IMR-90 (cell line): ENCODE measurements around the gene ZDHHC8. TPM values are rescaled to one million over a fixed set of nuclear protein-coding genes. Genes with fewer than 3 reads are reported as not detected.

Source experiments
- ATAC-seq: fragments of 200-7000 bp; cut with Tn5 transposase; 2 replicates; pipeline ENCODE4 v1.9.1; 2020; ENCODE audit warnings: low read depth, mild to moderate bottlenecking, moderate library complexity
- BruUV-seq: library from RNA; stranded (reverse); fragments of 400-500 nt; replicated peaks from 2 replicates; lab custom pipeline; 2021; lab: Mats Ljungman, UMichigan
- CTCF ChIA-PET: fragments of 300-600 bp; formaldehyde crosslinking; extraction: SDS; loops from one replicate; lab custom pipeline; 2021; ENCODE audit warnings: antibody characterized with exemption; lab: Yijun Ruan, JAX
- POLR2A ChIA-PET: fragments of 300-600 bp; sonication (Branson Sonifier 250); formaldehyde crosslinking; loops from one replicate; lab custom pipeline; 2022; ENCODE audit warnings: antibody characterized with exemption; ENCODE audit not compliant: unreplicated experiment; lab: Charles Lee
- DNase-seq: peaks from one replicate; pipeline ENCODE4 v3.0.0; 2013
- H2AFZ ChIP-seq: replicated peaks from 2 replicates; pipeline ENCODE3; 2013; ENCODE audit warnings: low read length, mild to moderate bottlenecking; ENCODE audit not compliant: poor library complexity
- H2AK5ac ChIP-seq: 2 replicates; pipeline ENCODE4 v1.6.1; 2013; ENCODE audit warnings: low read depth, low read length, inconsistent platforms
- H2AK9ac ChIP-seq: replicated peaks from 2 replicates; pipeline ENCODE3; 2013; ENCODE audit warnings: mild to moderate bottlenecking, low read depth, low read length, moderate library complexity; ENCODE audit not compliant: poor library complexity
- H2BK120ac ChIP-seq: 2 replicates; pipeline ENCODE4 v1.6.1; 2013; ENCODE audit warnings: low read depth, low read length, inconsistent platforms
- H2BK15ac ChIP-seq: 3 replicates; pipeline ENCODE4 v1.6.1; 2013; ENCODE audit warnings: low read depth, low read length, inconsistent platforms
- H2BK20ac ChIP-seq: 2 replicates; pipeline ENCODE4 v1.6.1; 2013; ENCODE audit warnings: low read depth, mild to moderate bottlenecking, inconsistent platforms, low read length, moderate library complexity
- H2BK5ac ChIP-seq: 2 replicates; pipeline ENCODE4 v1.6.1; 2013; ENCODE audit warnings: mild to moderate bottlenecking, low read depth, low read length, inconsistent platforms; ENCODE audit not compliant: poor library complexity, severe bottlenecking
- H3K14ac ChIP-seq: replicated peaks from 2 replicates; pipeline ENCODE4 v1.6.1; 2013; ENCODE audit warnings: low read depth, low read length, inconsistent platforms
- H3K18ac ChIP-seq: 2 replicates; pipeline ENCODE4 v1.6.1; 2013; ENCODE audit warnings: low read depth, low read length, control low read depth
- H3K23ac ChIP-seq: 2 replicates; pipeline ENCODE4 v1.6.1; 2013; ENCODE audit warnings: low read depth, low read length, inconsistent platforms
- H3K27ac ChIP-seq: 2 replicates; pipeline ENCODE4 v1.5.1; 2013; ENCODE audit warnings: mild to moderate bottlenecking, control low read depth, low read length; ENCODE audit not compliant: insufficient read depth
- H3K27me3 ChIP-seq: 2 replicates; pipeline ENCODE4 v1.6.1; 2013; ENCODE audit warnings: low read length; ENCODE audit not compliant: control insufficient read depth, insufficient read depth
- H3K36me3 ChIP-seq: 2 replicates; pipeline ENCODE4 v1.6.1; 2013; ENCODE audit warnings: low read length, mixed read lengths; ENCODE audit not compliant: control insufficient read depth, insufficient read depth
- H3K4ac ChIP-seq: 2 replicates; pipeline ENCODE4 v1.6.1; 2013; ENCODE audit warnings: low read depth, low read length, inconsistent platforms
- H3K4me1 ChIP-seq: 2 replicates; pipeline ENCODE4 v1.6.1; 2013; ENCODE audit warnings: low read length, mixed read lengths; ENCODE audit not compliant: control insufficient read depth, insufficient read depth
- H3K4me2 ChIP-seq: 2 replicates; pipeline ENCODE4 v1.6.1; 2013; ENCODE audit warnings: low read depth, mild to moderate bottlenecking, control low read depth, low read length, moderate library complexity
- H3K4me3 ChIP-seq: 2 replicates; pipeline ENCODE4 v1.5.1; 2013; ENCODE audit warnings: low read depth, mild to moderate bottlenecking, control low read depth, low read length, moderate library complexity; ENCODE audit not compliant: insufficient read depth
- H3K56ac ChIP-seq: 2 replicates; pipeline ENCODE4 v1.6.1; 2013; ENCODE audit warnings: low read length, inconsistent platforms; ENCODE audit not compliant: insufficient read depth; ENCODE audit errors: extremely low read depth
- H3K79me1 ChIP-seq, 2 experiments: 2 replicates each; pipeline ENCODE4 v1.6.1; 2013; ENCODE audit warnings: low read length in 2 of 2, inconsistent platforms in 1 of 2, low read depth in 1 of 2
- H3K9ac ChIP-seq: 2 replicates; pipeline ENCODE4 v1.6.1; 2013; ENCODE audit warnings: low read depth, low read length, control low read depth
- H3K9me1 ChIP-seq: 2 replicates; pipeline ENCODE4 v1.6.1; 2013; ENCODE audit warnings: low read length, inconsistent platforms; ENCODE audit not compliant: insufficient read depth
- H3K9me3 ChIP-seq: 2 replicates; pipeline ENCODE4 v1.6.1; 2013; ENCODE audit warnings: low read length; ENCODE audit not compliant: control insufficient read depth, insufficient read depth
- H4K20me1 ChIP-seq: 2 replicates; pipeline ENCODE4 v1.6.1; 2013; ENCODE audit warnings: low read length, inconsistent platforms; ENCODE audit not compliant: insufficient read depth
- H4K5ac ChIP-seq: 2 replicates; pipeline ENCODE4 v1.6.1; 2013; ENCODE audit warnings: mild to moderate bottlenecking, low read depth, low read length, control low read depth
- H4K8ac ChIP-seq, 2 experiments: 2 replicates each; pipeline ENCODE4 v1.6.1; 2013; ENCODE audit warnings: low read depth in 2 of 2, low read length in 2 of 2, control low read depth in 1 of 2, inconsistent platforms in 1 of 2
- H4K91ac ChIP-seq: 2 replicates; pipeline ENCODE4 v1.6.1; 2013; ENCODE audit warnings: low read depth, low read length, inconsistent platforms; ENCODE audit not compliant: insufficient read depth
- BHLHE40 ChIP-seq: fragments of 150-350 bp; IDR thresholded peaks from 2 replicates; pipeline ENCODE4 v1.6.1; 2016; ENCODE audit warnings: mild to moderate bottlenecking, low read depth, low read length
- CEBPB ChIP-seq: IDR thresholded peaks from 2 replicates; pipeline ENCODE4 v1.6.1; 2012; ENCODE audit warnings: low read depth, low read length, improper control_type of control experiment
- CHD1 ChIP-seq: IDR thresholded peaks from 2 replicates; pipeline ENCODE4 v1.6.1; 2012; ENCODE audit warnings: low read depth, low read length, improper control_type of control experiment
- FOS ChIP-seq: fragments of 150-350 bp; IDR thresholded peaks from 2 replicates; pipeline ENCODE4 v1.6.1; 2016; ENCODE audit warnings: low read depth, low read length
- MAFK ChIP-seq: IDR thresholded peaks from 2 replicates; pipeline ENCODE4 v1.6.1; 2012; ENCODE audit warnings: low read depth, low read length, improper control_type of control experiment
- MAZ ChIP-seq: IDR thresholded peaks from 2 replicates; pipeline ENCODE4 v1.6.1; 2012; ENCODE audit warnings: low read depth, mild to moderate bottlenecking, low read length, improper control_type of control experiment, moderate library complexity, borderline replicate concordance
- MXI1 ChIP-seq: IDR thresholded peaks from 2 replicates; pipeline ENCODE4 v1.6.1; 2012; ENCODE audit warnings: low read depth, mild to moderate bottlenecking, low read length, moderate library complexity, borderline replicate concordance
- NFE2L2 ChIP-seq: fragments of 150-350 bp; IDR thresholded peaks from 2 replicates; pipeline ENCODE4 v1.6.1; 2016; ENCODE audit warnings: low read depth, mild to moderate bottlenecking, low read length
- POLR2A ChIP-seq: IDR thresholded peaks from 2 replicates; pipeline ENCODE4 v1.6.1; 2012; ENCODE audit warnings: mild to moderate bottlenecking, low read depth, low read length
- RAD21 ChIP-seq: IDR thresholded peaks from 2 replicates; pipeline ENCODE4 v1.6.1; 2012; ENCODE audit warnings: low read length, improper control_type of control experiment
- RCOR1 ChIP-seq: IDR thresholded peaks from 2 replicates; pipeline ENCODE4 v1.6.1; 2012; ENCODE audit warnings: mild to moderate bottlenecking, low read length, improper control_type of control experiment; ENCODE audit not compliant: insufficient replicate concordance
- RFX5 ChIP-seq: IDR thresholded peaks from 2 replicates; pipeline ENCODE4 v1.8.0; 2012; ENCODE audit warnings: low read depth, mild to moderate bottlenecking, low read length, moderate library complexity
- SMC3 ChIP-seq: fragments of 150-350 bp; IDR thresholded peaks from 2 replicates; pipeline ENCODE4 v1.6.1; 2016; ENCODE audit warnings: low read depth, mild to moderate bottlenecking, antibody characterized with exemption, low read length, moderate library complexity
- WGBS, 2 experiments: methylation state at CpG; one replicate each; pipeline versions ENCODE4 v1.1.5 to v1.1.7; 2013; ENCODE audit warnings: missing lambda C conversion rate in 2 of 2; ENCODE audit not compliant: insufficient read length in 1 of 2; ENCODE audit errors: extremely low coverage in 2 of 2; 5-methylcytosine and 5-hydroxymethylcytosine counted together
- dilution Hi-C: fragments of 300-500 bp; cut with HindIII; formaldehyde crosslinking; loops from one replicate; pipeline ENCODE4 v1.14.3; 2018; ENCODE audit warnings: low sequenced_read_pairs; ENCODE audit not compliant: unreplicated experiment
- in situ Hi-C: fragments of 300-500 bp; cut with MboI; formaldehyde crosslinking; loops from 3 replicates; pipeline ENCODE4 v1.14.3; 2019; ENCODE audit warnings: low sequenced_read_pairs, inconsistent platforms, mixed read lengths
- intact Hi-C: fragments of 100-400 bp; cut with micrococcal nuclease; formaldehyde crosslinking; loops from 2 replicates; pipeline ENCODE4 v1.10.0; 2022
- polyA plus RNA-seq, 3 experiments: library from polyadenylated mRNA; depleted of rRNA; stranded (reverse); fragments of >200 nt; gene quantifications; 2 replicates each; pipeline ENCODE4 v1.2.3, GENCODE V29; 2012; ENCODE audit warnings: low replicate concordance in 1 of 3
- total RNA-seq: library from RNA; depleted of rRNA; stranded (reverse); fragments of >200 nt; gene quantifications from 2 replicates; pipeline ENCODE4 v1.2.3, GENCODE V29; 2012
- TF ChIP-seq, protein P1 (sequence below): fragments of 150-350 bp; IDR thresholded peaks from 2 replicates; pipeline ENCODE4 v1.6.1; 2017; ENCODE audit warnings: mild to moderate bottlenecking, antibody characterized with exemption, low read length, low read depth
- TF ChIP-seq, protein P2 (sequence below): fragments of 150-350 bp; IDR thresholded peaks from 2 replicates; pipeline ENCODE4 v1.6.1; 2016; ENCODE audit warnings: low read depth, mild to moderate bottlenecking, low read length, moderate library complexity, borderline replicate concordance
- TF ChIP-seq, protein P3 (sequence below): conservative IDR thresholded peaks from 2 replicates; pipeline ENCODE4 v1.5.1; 2012; ENCODE audit warnings: mild to moderate bottlenecking, low read depth, low read length, improper control_type of control experiment

The ZDHHC8 gene
- total and polyA plus RNA-seq, 2 of the 4 experiments (the other 2 are of a cell fraction) = 2.5 to 72.6 TPM

DNA sequence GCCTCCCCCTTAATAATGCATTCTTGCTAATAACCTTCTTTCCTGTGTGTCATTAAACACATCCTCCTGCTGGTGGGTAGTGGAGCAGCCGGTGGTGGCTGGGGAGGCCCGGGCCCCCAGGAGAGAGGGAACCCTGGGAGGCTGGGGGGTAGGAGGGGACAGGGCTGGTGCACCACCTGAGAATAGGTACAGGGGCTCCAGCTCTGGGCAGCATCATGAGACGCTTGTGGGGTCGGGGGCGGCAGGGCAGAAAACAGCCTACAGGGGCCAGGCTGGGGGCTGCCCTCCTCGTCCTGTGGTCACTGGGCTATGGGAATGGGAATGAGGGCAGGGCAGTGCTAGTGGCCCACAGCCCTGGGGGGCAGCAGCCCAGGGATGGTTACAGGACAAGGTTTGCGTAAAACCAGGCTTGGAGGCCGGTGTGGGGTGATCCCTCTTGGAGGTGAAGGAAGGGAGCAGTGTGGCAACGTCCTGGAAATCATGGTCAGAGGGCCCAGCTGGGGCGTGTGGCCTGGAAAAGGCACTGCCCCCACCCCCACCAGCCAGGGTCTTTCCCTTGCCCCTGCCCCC lies 37.7 kb downstream of the ZDHHC8 start:
- Histone ChIP-seq H3K9me3 (no peaks in the 10 kb centered on the region), H2AK9ac (no peak overlapping the region), H2AFZ (no peak overlapping the region), H3K18ac (no peak overlapping the region), H2BK20ac (no peak overlapping the region), H4K20me1 (no peaks in the 10 kb centered on the region), H3K27ac (no peak overlapping the region), H2AK5ac (no peak overlapping the region), H3K56ac (no peak overlapping the region), H3K4me1 (no peaks in the 10 kb centered on the region), H3K79me1 (no peaks in the 10 kb centered on the region), H4K5ac (no peak overlapping the region), H3K4ac (no peak overlapping the region), H4K8ac (no peak overlapping the region), H2BK5ac (no peak overlapping the region), H3K9ac (no peak overlapping the region), H3K4me2 (no peak overlapping the region), H2BK120ac (no peak overlapping the region), H3K4me3 (no peak overlapping the region), H3K9me1 (no peaks in the 10 kb centered on the region), H4K91ac (no peak overlapping the region), H3K23ac (no peak overlapping the region), H2BK15ac (no peak overlapping the region), H3K14ac (no peak overlapping the region), H3K27me3 (peaks cover 26% of the 10 kb centered on the region), H3K36me3 (no peaks in the 10 kb centered on the region)
- dilution Hi-C loops = no loop called here
- ChIA-PET POLR2A (no interaction called here), CTCF (no interaction called here)
- DNase-seq = no peak
- in situ Hi-C loops = no loop called here
- no peak for TF ChIP-seq FOS
- TF ChIP-seq MAZ = no peak
- TF ChIP-seq MXI1 = no peak
- TF ChIP-seq BHLHE40 = no peak
- TF ChIP-seq NFE2L2 = no peak
- TF ChIP-seq, protein P1, sequence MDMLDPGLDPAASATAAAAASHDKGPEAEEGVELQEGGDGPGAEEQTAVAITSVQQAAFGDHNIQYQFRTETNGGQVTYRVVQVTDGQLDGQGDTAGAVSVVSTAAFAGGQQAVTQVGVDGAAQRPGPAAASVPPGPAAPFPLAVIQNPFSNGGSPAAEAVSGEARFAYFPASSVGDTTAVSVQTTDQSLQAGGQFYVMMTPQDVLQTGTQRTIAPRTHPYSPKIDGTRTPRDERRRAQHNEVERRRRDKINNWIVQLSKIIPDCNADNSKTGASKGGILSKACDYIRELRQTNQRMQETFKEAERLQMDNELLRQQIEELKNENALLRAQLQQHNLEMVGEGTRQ = no peak
- no peak for TF ChIP-seq RAD21
- TF ChIP-seq CEBPB = no peak
- TF ChIP-seq, protein P2, sequence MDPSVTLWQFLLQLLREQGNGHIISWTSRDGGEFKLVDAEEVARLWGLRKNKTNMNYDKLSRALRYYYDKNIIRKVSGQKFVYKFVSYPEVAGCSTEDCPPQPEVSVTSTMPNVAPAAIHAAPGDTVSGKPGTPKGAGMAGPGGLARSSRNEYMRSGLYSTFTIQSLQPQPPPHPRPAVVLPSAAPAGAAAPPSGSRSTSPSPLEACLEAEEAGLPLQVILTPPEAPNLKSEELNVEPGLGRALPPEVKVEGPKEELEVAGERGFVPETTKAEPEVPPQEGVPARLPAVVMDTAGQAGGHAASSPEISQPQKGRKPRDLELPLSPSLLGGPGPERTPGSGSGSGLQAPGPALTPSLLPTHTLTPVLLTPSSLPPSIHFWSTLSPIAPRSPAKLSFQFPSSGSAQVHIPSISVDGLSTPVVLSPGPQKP = no peak
- TF ChIP-seq POLR2A = no peak
- no peak for TF ChIP-seq SMC3
- no peak for TF ChIP-seq MAFK
- no peak for TF ChIP-seq RFX5
- TF ChIP-seq RCOR1 = no peak
- TF ChIP-seq, protein P3, sequence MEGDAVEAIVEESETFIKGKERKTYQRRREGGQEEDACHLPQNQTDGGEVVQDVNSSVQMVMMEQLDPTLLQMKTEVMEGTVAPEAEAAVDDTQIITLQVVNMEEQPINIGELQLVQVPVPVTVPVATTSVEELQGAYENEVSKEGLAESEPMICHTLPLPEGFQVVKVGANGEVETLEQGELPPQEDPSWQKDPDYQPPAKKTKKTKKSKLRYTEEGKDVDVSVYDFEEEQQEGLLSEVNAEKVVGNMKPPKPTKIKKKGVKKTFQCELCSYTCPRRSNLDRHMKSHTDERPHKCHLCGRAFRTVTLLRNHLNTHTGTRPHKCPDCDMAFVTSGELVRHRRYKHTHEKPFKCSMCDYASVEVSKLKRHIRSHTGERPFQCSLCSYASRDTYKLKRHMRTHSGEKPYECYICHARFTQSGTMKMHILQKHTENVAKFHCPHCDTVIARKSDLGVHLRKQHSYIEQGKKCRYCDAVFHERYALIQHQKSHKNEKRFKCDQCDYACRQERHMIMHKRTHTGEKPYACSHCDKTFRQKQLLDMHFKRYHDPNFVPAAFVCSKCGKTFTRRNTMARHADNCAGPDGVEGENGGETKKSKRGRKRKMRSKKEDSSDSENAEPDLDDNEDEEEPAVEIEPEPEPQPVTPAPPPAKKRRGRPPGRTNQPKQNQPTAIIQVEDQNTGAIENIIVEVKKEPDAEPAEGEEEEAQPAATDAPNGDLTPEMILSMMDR = no peak
- TF ChIP-seq CHD1 = no peak
- intact Hi-C loops = no loop called here
- BruUV-seq = no TSS peak
- ATAC-seq = no peak
- WGBS, 2 experiments = 37% methylated on average over 4 of the region's 10 CpGs; no CpG with 5 or more reads in 1 of the 2 experiments
